Endometrial microvascular endothelial cells (primary cell): ENCODE data around the gene ALPG. TPM values are rescaled to one million over a fixed set of nuclear protein-coding genes. Genes with fewer than 3 reads are reported as not detected.
"Not testable (repeated sequence)": the region's sequence is repeated elsewhere in the genome, so short reads cannot be mapped to it uniquely, and the experiment has no call there.

Experiments
- in situ Hi-C: cut with HindIII; loops from 2 replicates; pipeline ENCODE4 v1.10.0; 2017; ENCODE audit warnings: low sequenced_read_pairs, low pct_unique_long_range_greater_than_20kb; ENCODE audit errors: inconsistent ontology term
- total RNA-seq: library from RNA; depleted of rRNA; stranded (reverse); fragments of >200 nt; gene quantifications from one replicate; pipeline ENCODE4 v1.2.3, GENCODE V29; 2015; ENCODE audit errors: inconsistent ontology term

The ALPG gene
- total RNA-seq, 1 donor from 2014 or later, result not detected

DNA sequence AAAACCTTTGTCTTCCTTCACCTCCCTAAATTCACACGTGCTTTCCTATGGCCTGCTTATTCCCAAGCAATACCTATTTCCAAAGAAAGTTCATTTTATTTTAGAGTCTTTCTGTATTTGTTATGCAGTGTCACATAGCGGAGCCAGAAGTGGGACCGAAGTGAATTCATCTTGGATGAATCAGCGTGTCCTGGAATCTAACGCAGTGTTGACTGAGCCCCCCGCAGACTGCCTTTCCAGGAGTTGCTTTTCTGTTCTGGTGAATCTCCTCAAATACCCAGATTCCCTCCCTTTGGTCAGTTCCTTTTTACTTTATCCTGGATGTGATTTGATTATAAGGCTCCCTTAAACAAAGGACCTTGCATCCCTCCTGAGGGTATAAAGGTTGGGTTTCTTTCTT lies 17.3 kb upstream of the ALPG start:
- in situ Hi-C loops, result no loop called here

DNA sequence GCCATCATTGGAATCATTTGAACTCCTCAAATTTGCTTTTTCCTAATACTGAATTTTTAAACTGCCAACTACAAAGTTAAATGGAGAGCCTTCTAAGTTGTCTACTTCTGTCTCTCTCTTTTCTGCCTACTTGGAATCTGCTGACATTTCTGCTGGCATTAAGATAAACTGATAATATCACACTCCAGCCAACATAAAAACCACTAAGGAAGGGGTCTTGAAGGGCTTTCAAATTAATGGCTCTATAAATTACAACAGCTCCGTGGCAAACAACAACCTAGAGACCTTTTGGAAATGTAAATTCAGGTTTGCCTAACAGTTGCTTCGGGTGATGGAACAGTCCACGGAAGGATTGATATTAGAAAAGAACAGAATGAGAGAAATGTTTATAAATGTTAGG lies 16.0 kb upstream of the ALPG start:
- in situ Hi-C loops, result no loop called here

- in situ Hi-C loops, result no loop called here
Observed at GRCh38 chr2:232393556-232393955, 13.1 kb upstream of the ALPG start.

DNA sequence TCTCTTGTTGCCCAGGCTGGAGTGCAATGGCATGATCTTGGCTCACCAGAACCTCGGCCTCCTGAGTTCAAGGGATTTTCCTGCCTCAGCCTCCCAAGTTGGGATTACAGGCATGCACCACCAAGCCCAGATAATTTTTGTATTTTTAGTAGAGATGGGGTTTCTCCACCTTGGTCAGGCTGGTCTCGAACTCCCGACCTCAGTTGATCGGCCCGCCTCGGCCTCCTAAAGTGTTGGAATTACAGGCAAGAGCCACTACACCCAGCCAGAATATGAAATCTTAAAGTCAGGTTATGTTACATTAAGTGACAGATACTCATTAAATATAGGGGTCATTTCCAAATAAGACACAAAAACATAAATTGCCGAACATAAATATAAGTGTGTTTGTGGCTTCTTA lies 12.2 kb upstream of the ALPG start:
- in situ Hi-C loops, result not testable (repeated sequence)

DNA sequence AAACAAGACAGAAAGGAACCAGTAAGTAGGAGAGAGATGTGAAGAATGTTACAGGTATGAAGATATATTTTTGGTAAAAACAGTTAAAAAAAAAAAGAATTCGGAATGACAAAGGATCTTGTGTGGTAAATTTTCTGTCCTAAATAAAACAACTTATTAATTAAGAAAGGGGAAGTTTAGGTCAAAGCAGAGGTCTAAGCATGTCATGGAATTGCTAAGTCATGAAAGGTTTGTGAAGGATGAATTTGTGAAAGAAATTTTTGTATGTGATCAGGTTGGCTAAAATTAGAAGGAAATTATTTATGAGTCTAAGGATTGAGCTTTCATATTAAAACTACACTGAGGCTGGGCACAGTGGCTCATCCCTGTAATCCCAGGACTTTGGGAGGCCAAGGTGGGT lies 11.1 kb upstream of the ALPG start:
- in situ Hi-C loops, result no loop called here

GRCh38 chr2:232396683-232397082 lies 10.0 kb upstream of the ALPG start:
- in situ Hi-C loops, result no loop called here

DNA sequence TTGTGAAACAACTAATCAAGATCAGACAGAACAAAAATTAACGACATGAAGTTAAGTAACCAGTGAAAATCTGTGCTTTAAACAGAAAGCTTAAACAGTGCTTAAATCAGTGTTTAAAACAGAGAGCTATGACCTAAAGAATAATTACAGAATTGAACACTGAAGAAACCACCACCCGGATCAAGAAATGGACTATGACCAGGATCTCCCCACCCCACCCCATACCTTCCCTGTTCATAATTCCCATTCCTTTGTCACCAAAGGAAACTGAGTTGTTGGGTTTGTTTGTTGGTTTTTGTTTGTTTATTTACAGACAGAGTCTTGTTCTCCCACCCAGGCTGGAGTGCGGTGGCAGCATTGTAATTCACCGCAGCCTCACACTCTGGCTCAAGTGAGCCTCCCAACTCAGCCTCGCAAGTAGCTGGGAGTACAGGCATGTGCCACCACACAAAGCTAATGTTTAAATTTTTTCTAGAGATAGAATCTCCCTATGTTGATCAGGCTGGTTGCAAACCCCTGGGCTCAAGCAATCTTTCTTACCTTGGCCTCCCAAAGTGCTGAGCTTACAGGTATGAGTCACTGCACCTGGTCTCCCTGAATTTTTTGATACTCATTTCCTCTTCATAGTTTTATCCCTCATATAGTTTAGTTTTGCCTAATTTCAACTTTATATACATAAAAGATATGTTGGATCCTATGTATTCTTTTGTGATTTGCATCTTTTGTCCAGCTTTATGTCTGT lies 8.2 kb upstream of the ALPG start:
- in situ Hi-C loops, result no loop called here

DNA sequence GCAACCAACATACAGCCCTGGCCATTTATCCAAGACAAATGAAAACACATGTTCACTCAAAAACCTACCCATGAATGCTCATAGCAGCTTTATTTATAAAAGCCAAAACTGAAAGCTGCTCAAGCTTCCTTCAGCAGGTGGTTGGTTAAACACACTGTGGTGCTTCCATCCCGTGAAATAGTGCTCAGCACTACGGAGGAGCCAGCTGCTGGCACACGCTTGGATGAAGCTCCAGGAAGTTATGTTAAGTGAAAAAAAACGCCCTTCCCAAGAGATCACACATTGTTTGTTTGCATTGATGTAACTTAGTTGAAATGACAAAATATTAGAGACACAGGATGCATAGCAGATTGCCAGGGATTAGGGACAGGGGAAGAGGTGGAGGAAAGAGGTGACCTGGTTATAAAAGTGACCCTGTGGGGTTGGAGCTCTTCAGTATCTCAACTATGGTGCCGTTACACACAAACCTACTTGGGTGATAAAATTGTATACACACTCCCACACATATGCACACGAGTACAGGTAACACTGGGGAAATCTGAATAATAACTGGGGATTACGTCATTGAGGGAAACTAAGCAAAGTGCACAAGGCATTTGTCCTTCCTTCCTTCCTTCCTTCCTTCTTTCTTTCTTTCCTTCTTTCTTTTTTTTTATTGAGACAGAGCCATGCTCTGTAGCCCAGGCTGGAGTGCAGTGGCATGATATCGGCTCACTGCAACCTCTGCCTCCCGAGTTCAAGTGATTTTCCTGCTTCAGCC lies 6.2 kb upstream of the ALPG start:
- in situ Hi-C loops, result no loop called here

DNA sequence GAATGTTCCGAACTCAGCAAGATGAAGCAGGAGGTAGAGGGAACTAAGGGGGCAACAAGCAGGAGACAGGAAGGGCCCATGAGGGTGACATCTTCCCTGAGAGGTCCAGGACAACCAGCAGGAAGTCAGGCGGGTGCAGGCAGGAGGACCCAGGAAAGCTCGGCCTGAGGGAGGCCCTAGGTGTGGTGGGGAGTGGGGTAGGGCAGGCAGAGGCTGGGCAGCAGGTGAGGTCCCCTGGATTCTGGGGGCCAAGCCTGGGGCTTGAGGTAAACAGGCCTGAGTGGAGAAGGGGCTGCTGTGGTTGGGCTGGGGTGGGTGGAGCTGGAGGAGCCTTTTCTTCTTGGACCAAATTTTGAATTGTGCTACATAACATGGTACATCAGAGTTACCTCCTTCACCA lies 4.1 kb upstream of the ALPG start:
- in situ Hi-C loops, result no loop called here

GRCh38 chr2:232405943-232406510 lies 617 bp upstream of the ALPG start:
- in situ Hi-C loops, result no loop called here

GRCh38 chr2:232407428-232408150 lies 945 bp downstream of the ALPG start:
- in situ Hi-C loops, result not testable (repeated sequence)

DNA sequence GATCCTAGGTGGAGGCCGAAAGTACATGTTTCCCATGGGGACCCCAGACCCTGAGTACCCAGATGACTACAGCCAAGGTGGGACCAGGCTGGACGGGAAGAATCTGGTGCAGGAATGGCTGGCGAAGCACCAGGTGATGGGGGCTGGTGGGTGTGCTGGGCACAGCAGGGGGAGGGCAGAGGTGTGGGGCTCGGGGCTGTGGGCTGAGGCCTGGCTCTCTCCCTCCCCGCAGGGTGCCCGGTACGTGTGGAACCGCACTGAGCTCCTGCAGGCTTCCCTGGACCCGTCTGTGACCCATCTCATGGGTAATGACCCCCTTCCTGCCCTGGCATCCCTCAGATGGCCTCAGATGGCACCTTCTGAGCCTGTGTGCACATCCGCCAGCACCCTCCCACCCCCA lies 1.6 kb downstream of the ALPG start:
- in situ Hi-C loops, result not testable (repeated sequence)

DNA sequence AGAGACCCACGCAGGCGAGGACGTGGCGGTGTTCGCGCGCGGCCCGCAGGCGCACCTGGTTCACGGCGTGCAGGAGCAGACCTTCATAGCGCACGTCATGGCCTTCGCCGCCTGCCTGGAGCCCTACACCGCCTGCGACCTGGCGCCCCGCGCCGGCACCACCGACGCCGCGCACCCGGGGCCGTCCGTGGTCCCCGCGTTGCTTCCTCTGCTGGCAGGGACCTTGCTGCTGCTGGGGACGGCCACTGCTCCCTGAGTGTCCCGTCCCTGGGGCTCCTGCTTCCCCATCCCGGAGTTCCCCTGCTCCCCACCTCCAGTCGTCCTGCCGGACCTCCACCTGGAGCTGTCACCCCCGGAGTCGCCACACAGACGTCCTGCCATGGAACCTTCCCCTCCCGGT lies 3.0 kb downstream of the ALPG start:
- in situ Hi-C loops, result not testable (repeated sequence)

DNA sequence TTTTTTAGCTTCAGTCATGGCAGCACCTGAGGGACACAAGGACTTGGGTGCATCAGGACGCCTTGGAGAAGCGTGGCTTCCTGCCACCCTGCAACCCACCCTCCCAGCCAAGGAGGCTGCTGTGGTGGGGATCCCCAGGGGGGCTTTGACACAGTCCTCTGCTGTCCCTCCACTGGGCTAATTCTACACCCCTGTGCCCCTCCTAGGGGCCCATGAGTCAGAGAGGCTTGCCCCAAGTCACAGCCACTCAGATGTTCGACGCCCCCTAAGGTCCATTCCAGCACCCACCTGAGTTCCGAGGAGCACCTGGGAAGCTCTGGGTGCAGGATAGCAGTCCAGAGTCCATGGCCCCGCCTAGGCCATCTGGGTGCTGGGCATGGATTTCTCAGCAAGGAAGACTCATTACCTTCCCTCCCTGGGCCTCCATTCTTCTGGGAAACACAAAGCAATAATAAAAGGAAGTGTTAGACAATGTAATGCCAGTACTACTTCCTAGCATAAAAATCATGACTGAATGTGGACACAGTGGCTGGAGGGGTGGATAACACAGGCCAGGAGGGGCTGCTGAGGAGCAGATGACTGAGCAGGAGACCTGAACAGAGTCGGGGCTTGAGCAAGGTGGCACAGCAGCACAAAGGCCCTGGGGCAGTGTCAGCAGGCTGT lies 3.7 kb downstream of the ALPG start:
- in situ Hi-C loops, result no loop called here

DNA sequence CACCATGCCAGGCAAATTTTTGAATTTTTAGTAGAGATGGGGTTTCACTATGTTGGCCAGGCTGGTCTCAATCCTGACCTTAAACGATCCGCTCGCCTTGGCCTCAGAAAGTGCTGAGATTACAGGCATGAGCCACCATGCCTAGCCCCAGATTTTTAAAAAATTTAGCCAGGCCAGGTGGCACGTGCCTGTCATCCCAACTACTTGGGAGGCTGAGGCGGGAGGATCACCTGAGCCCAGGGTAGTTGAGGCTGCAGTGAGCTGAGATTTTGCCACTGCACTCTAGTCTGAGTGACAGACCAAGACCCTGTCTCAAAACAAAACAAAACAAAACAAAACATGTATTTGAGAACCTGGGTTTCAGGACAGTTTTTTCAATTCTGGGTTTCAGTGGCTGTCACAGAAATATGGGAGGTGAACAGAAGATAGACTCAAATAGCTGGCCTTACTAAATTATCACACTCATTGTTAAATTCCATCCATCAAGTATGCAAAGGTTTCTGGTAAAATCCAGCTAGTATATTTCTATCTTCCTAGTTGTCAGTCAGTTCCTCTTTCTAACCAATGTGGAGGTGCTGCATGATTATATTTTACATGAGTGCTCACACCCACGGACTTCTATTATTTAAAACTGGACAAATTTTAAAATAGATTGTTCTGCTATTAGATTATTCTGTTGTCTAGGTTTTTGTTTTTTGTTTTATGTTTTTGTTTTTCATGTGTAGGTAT lies 5.4 kb downstream of the ALPG start:
- in situ Hi-C loops, result no loop called here

- in situ Hi-C loops, result no loop called here
Observed at GRCh38 chr2:232412986-232413385, 6.3 kb downstream of the ALPG start.

- in situ Hi-C loops, result no loop called here
Observed at GRCh38 chr2:232415138-232415690, 8.6 kb downstream of the ALPG start.
